Measurements from ENCODE around the gene PTPRO. TPM values are rescaled to one million over a fixed set of nuclear protein-coding genes. Genes with fewer than 3 reads are reported as not detected.

Gene PTPRO
- total RNA-seq, 6 experiments from 2014 or later, result 0.43 to 2.7 (median 1.1) TPM

GRCh38 chr12:15496738-15497137 lies 174.4 kb downstream of the PTPRO start:
- Histone ChIP-seq H3K27me3 (no peaks in the 10 kb centered on the region), H3K9me3 (no peaks in the 10 kb centered on the region), H3K36me3 (no peaks in the 10 kb centered on the region), H3K27ac (no peak overlapping the region), H3K4me1 (no peaks in the 10 kb centered on the region), H3K4me3 (no peak overlapping the region)
- DNase-seq, result no peak
- intact Hi-C loops (cut with DNase I), result no loop called here
- TF ChIP-seq, protein P1, sequence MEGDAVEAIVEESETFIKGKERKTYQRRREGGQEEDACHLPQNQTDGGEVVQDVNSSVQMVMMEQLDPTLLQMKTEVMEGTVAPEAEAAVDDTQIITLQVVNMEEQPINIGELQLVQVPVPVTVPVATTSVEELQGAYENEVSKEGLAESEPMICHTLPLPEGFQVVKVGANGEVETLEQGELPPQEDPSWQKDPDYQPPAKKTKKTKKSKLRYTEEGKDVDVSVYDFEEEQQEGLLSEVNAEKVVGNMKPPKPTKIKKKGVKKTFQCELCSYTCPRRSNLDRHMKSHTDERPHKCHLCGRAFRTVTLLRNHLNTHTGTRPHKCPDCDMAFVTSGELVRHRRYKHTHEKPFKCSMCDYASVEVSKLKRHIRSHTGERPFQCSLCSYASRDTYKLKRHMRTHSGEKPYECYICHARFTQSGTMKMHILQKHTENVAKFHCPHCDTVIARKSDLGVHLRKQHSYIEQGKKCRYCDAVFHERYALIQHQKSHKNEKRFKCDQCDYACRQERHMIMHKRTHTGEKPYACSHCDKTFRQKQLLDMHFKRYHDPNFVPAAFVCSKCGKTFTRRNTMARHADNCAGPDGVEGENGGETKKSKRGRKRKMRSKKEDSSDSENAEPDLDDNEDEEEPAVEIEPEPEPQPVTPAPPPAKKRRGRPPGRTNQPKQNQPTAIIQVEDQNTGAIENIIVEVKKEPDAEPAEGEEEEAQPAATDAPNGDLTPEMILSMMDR (IDR thresholded peaks at IDR 0.05), result no peak
- no peak for TF ChIP-seq POLR2A (IDR thresholded peaks at IDR 0.05)
- ATAC-seq, result no peak

DNA sequence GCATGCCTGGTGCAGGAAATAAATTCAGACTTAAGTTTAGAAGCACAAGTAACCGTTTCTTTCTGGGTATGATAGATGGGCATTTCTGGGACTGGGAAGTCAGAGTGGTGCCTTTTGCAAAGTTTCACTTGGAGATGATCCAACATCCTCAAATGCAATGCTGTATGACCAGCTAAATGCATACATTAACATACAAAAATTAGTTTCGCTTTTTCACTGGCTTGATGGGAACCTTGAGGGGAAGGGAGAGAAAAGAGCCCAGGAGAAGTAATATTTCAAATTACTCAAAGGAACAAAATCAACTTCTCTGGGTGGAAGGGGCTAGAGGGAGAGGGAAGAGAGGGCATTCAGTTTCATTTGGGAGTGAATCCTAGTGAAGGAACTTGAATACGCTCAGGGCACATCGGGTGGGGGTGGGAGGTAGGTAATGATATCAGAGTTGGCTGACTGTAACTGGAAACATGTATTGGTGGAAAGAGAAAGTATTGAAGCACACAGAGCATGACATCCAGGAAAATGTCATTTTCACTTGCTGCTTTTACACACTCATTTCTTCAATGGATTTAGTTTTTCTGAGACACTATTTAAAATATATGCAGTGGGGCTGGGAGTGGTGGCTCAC lies 175.5 kb downstream of the PTPRO start:
- Histone ChIP-seq H3K27me3 (no peaks in the 10 kb centered on the region), H3K27ac (no peak overlapping the region), H3K9me3 (no peaks in the 10 kb centered on the region), H3K36me3 (no peaks in the 10 kb centered on the region), H3K4me1 (no peaks in the 10 kb centered on the region), H3K4me3 (no peak overlapping the region)
- intact Hi-C loops (cut with DNase I), result no loop called here
- ATAC-seq, result peak in 2 of 4 donors; percentile 24 to 33
- no peak for DNase-seq
- TF ChIP-seq POLR2A (IDR thresholded peaks at IDR 0.05), result no peak
- TF ChIP-seq, protein P1 (IDR thresholded peaks at IDR 0.05), result no peak
- 57% methylated on average over 4 of the region's 4 CpGs for WGBS (ENCODE audit: insufficient coverage, low coverage, low lambda C conversion rate, missing lambda C conversion rate)

- Histone ChIP-seq H3K36me3 (no peaks in the 10 kb centered on the region), H3K4me3 (no peak overlapping the region), H3K9me3 (no peaks in the 10 kb centered on the region), H3K27ac (no peak overlapping the region), H3K4me1 (no peaks in the 10 kb centered on the region), H3K27me3 (no peaks in the 10 kb centered on the region)
- intact Hi-C loops (cut with DNase I), result no loop called here
- no peak for TF ChIP-seq POLR2A (IDR thresholded peaks at IDR 0.05)
- TF ChIP-seq, protein P1 (IDR thresholded peaks at IDR 0.05), result no peak
- ATAC-seq (no peak), DNase-seq (no peak)
- 29% methylated on average over 2 of the region's 2 CpGs for WGBS (ENCODE audit: insufficient coverage, low coverage, low lambda C conversion rate, missing lambda C conversion rate)
Measured at GRCh38 chr12:15502211-15502610, 179.9 kb downstream of the PTPRO start.

GRCh38 chr12:15505616-15506015 lies 183.3 kb downstream of the PTPRO start:
- ATAC-seq, result no peak
- Histone ChIP-seq H3K27me3 (no peaks in the 10 kb centered on the region), H3K36me3 (no peaks in the 10 kb centered on the region), H3K27ac (no peak overlapping the region), H3K9me3 (no peaks in the 10 kb centered on the region), H3K4me1 (no peaks in the 10 kb centered on the region), H3K4me3 (no peak overlapping the region)
- WGBS (ENCODE audit: insufficient coverage, low coverage, low lambda C conversion rate, missing lambda C conversion rate), result 59% methylated on average over 4 of the region's 4 CpGs
- intact Hi-C loops (cut with DNase I), result no loop called here
- DNase-seq, result no peak
- TF ChIP-seq, protein P1 (IDR thresholded peaks at IDR 0.05), result no peak
- no peak for TF ChIP-seq POLR2A (IDR thresholded peaks at IDR 0.05)

DNA sequence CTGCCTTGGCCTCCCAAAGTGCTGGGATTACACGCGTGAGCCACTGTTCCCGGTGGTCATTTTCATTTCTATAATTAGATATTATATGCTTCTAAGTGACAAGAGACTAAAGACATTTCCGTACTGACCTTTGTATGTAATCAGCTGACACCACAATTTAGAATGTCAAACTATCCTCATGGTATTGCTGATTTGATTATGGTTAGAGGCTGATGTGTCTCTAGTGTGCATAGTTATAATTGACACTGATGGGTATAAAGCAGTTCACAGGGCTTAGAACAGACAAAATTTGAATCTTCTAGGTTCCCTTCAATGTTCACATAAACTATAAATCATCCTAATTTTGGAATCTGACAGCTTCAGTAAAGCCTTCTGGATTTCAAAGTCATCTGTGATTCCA lies 192.7 kb downstream of the PTPRO start:
- no peaks in the 10 kb centered on the region for H3K36me3 ChIP-seq
- no peaks in the 10 kb centered on the region for H3K27me3 ChIP-seq
- no peak for TF ChIP-seq POLR2A (IDR thresholded peaks at IDR 0.05)
- TF ChIP-seq, protein P1 (IDR thresholded peaks at IDR 0.05), result no peak
- intact Hi-C loops (cut with DNase I), result loop anchor here in 1 of 2 donors (10.0 kb wide), 1 partner anchor 240 kb away; no protein-coding TSS in a partner anchor
- DNase-seq (no peak), ATAC-seq (no peak)
- H3K27ac ChIP-seq, result no peak overlapping the region
- H3K9me3 ChIP-seq, result no peaks in the 10 kb centered on the region
- 29% methylated on average over 4 of the region's 4 CpGs for WGBS (ENCODE audit: insufficient coverage, low coverage, low lambda C conversion rate, missing lambda C conversion rate)
- H3K4me3 ChIP-seq, result no peak overlapping the region
- H3K4me1 ChIP-seq, result no peaks in the 10 kb centered on the region
